Esophagus muscularis mucosa (tissue), 4 donors: ENCODE data around the gene CREM. TPM values are rescaled to one million over a fixed set of nuclear protein-coding genes. Genes with fewer than 3 reads are reported as not detected.

Experiments
- DNase-seq: peaks from one replicate; pipeline ENCODE4 v3.0.0-alpha.2; 2017; ENCODE audit errors: extremely low spot score
- H3K27ac ChIP-seq, 4 donors: fragments of 200-600 bp; sonication (generic); replicated peaks in 1 of 4; 1 replicate in 3 of 4; 2 replicates in 1 of 4; pipeline ENCODE4 v1.5.1; 2016 to 2019; ENCODE audit warnings: mild to moderate bottlenecking in 1 of 4
- H3K27me3 ChIP-seq, 4 donors: fragments of 200-600 bp; sonication (generic); one replicate each; pipeline versions ENCODE4 v1.5.1 to v1.6.0; 2016 to 2019
- H3K36me3 ChIP-seq, 4 donors: fragments of 200-600 bp; sonication (generic); one replicate each; pipeline ENCODE4 v1.5.1; 2016 to 2019
- H3K4me1 ChIP-seq, 4 donors: fragments of 200-600 bp; sonication (generic); one replicate each; pipeline ENCODE4 v1.5.1; 2016 to 2019
- H3K4me3 ChIP-seq, 4 donors: fragments of 200-600 bp; sonication (generic); 1 replicate in 2 of 4; 2 replicates in 2 of 4; pipeline ENCODE4 v1.5.1; 2016 to 2019; ENCODE audit warnings: mild to moderate bottlenecking in 4 of 4, moderate library complexity in 1 of 4
- H3K9me3 ChIP-seq, 4 donors: fragments of 200-600 bp; sonication (generic); 1 replicate in 3 of 4; 2 replicates in 1 of 4; pipeline ENCODE4 v1.5.1; 2016 to 2019
- EP300 ChIP-seq: sonication (generic); formaldehyde crosslinking; IDR thresholded peaks from one replicate; pipeline ENCODE4 v1.6.1; 2017; ENCODE audit warnings: antibody characterized with exemption
- POLR2A ChIP-seq: fragments of 450-650 bp; IDR thresholded peaks from one replicate; pipeline ENCODE4 v1.6.1; 2017; ENCODE audit warnings: antibody characterized with exemption, moderate library complexity, mild to moderate bottlenecking, low read depth
- POLR2AphosphoS5 ChIP-seq, 2 donors: sonication (generic); formaldehyde crosslinking; IDR thresholded peaks; one replicate each; pipeline ENCODE4 v1.6.1; 2017; ENCODE audit warnings: antibody characterized with exemption in 2 of 2
- WGBS: methylation state at CpG from one replicate; pipeline ENCODE4 v1.1.5; 2018; 5-methylcytosine and 5-hydroxymethylcytosine counted together
- intact Hi-C: fragments of 100-400 bp; cut with DNase I; formaldehyde crosslinking; loops from one replicate; pipeline ENCODE4 v1.15.1; 2023
- total RNA-seq, 4 donors: library from RNA; depleted of rRNA; stranded (reverse); fragments of >200 nt; gene quantifications; one replicate each; pipeline versions ENCODE4 v1.1.0 to v1.2.1, GENCODE V29; 2016
- TF ChIP-seq, protein P1 (sequence below), 3 experiments: fragments of 200-600 bp in 2 of 3; fragments of 450-650 bp in 1 of 3; sonication (generic) in 2 of 3; IDR thresholded peaks; one replicate each; pipeline ENCODE4 v1.5.1; 2017 to 2019; ENCODE audit warnings: antibody characterized with exemption in 3 of 3, mild to moderate bottlenecking in 2 of 3, moderate library complexity in 1 of 3

The CREM gene
- total RNA-seq, 4 donors from 2014 or later = 25.7 to 65.9 (median 29.5) TPM

DNA sequence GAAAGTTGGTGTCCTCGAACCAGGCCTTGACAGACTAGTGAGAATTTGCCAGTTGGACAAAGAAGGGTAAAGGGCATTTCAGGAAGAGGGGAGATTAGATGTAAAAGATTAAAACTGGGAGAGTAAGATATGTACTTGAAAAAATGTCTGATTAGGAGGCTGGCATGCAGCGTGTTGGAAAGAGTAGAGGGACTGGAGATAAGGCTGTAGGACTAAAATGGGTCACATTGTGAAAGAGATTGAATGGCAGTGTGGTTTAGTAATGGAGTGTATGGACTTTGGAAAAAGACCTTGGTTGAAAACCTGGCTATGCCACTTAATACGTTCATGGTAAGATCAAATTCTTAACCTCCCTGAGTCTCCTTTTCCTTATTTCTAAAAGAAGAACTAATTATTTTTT is 14.1 kb downstream of the CREM start:
- Histone ChIP-seq H3K36me3 (no peaks in the 10 kb centered on the region), H3K27ac (no peak overlapping the region), H3K4me3 (no peak overlapping the region), H3K4me1 (peaks cover 0 to 5% (median 0%) of the 10 kb centered on the region in 4 donors), H3K27me3 (no peaks in the 10 kb centered on the region), H3K9me3 (no peaks in the 10 kb centered on the region)
- intact Hi-C loops = no loop called here
- TF ChIP-seq POLR2A = no peak
- TF ChIP-seq, protein P1, sequence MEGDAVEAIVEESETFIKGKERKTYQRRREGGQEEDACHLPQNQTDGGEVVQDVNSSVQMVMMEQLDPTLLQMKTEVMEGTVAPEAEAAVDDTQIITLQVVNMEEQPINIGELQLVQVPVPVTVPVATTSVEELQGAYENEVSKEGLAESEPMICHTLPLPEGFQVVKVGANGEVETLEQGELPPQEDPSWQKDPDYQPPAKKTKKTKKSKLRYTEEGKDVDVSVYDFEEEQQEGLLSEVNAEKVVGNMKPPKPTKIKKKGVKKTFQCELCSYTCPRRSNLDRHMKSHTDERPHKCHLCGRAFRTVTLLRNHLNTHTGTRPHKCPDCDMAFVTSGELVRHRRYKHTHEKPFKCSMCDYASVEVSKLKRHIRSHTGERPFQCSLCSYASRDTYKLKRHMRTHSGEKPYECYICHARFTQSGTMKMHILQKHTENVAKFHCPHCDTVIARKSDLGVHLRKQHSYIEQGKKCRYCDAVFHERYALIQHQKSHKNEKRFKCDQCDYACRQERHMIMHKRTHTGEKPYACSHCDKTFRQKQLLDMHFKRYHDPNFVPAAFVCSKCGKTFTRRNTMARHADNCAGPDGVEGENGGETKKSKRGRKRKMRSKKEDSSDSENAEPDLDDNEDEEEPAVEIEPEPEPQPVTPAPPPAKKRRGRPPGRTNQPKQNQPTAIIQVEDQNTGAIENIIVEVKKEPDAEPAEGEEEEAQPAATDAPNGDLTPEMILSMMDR (IDR thresholded peaks at IDR 0.05) = no peak
- no peak for TF ChIP-seq POLR2AphosphoS5 (IDR thresholded peaks at IDR 0.05)
- TF ChIP-seq EP300 = no peak
- 98% methylated on average over 3 of the region's 3 CpGs for WGBS
- DNase-seq = no peak

DNA sequence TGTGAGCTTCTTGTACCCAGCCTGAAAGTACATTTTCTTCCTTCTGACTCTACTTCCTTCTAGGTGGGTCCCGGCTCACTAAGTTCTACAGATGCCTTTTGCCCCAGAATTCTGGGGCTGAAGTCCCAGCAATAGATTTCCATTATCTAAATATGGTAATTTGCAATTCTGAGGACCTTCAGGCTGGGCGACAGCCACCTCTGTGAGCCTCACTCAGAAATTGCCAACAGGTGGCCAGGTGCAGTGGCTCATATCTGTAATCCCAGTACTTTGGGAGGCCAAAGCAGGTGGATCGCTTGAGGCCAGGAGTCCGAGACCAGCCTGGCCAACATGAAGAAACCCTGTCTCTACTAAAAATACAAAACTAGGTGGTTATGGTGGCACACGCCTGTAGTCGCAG is 23.7 kb downstream of the CREM start:
- H3K27ac ChIP-seq = no peak overlapping the region
- no peak overlapping the region for H3K4me3 ChIP-seq
- DNase-seq = no peak
- intact Hi-C loops = no loop called here
- H3K36me3 ChIP-seq = no peaks in the 10 kb centered on the region
- H3K9me3 ChIP-seq = no peaks in the 10 kb centered on the region
- 97% methylated on average over 5 of the region's 6 CpGs for WGBS
- H3K27me3 ChIP-seq = no peaks in the 10 kb centered on the region
- peaks cover 0 to 7% (median 2%) of the 10 kb centered on the region in 4 donors for H3K4me1 ChIP-seq
- TF ChIP-seq EP300 = no peak
- TF ChIP-seq, protein P1 (IDR thresholded peaks at IDR 0.05) = no peak
- TF ChIP-seq POLR2AphosphoS5 (IDR thresholded peaks at IDR 0.05) = no peak
- no peak for TF ChIP-seq POLR2A

DNA sequence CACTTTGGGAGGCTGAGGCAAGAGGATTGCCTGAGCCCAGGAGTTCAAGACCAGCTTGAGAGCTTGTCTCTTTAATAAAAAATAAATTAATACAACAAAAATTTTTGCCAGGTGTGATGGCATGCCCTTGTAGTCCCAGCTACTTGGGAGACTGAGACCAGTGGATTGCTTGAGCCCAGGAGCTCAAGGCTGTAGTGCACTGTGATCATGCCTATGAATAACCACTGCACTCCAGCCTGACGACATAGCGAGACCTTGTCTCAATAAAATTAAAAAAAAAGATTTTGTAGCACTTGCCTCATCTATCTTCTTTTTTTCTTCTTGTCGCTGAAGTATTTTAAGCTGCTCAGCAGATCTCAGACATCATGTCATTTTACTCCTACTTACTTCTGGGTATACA is 26.3 kb downstream of the CREM start:
- DNase-seq = no peak
- WGBS = 87% methylated on average over 3 of the region's 3 CpGs
- Histone ChIP-seq H3K36me3 (no peaks in the 10 kb centered on the region), H3K9me3 (no peaks in the 10 kb centered on the region), H3K4me3 (no peak overlapping the region), H3K4me1 (peaks cover 0 to 7% (median 2%) of the 10 kb centered on the region in 4 donors), H3K27ac (no peak overlapping the region), H3K27me3 (no peaks in the 10 kb centered on the region)
- intact Hi-C loops = no loop called here
- TF ChIP-seq EP300 (no peak), POLR2AphosphoS5 (IDR thresholded peaks at IDR 0.05) (no peak), POLR2A (no peak)
- TF ChIP-seq, protein P1 (IDR thresholded peaks at IDR 0.05) = no peak

DNA sequence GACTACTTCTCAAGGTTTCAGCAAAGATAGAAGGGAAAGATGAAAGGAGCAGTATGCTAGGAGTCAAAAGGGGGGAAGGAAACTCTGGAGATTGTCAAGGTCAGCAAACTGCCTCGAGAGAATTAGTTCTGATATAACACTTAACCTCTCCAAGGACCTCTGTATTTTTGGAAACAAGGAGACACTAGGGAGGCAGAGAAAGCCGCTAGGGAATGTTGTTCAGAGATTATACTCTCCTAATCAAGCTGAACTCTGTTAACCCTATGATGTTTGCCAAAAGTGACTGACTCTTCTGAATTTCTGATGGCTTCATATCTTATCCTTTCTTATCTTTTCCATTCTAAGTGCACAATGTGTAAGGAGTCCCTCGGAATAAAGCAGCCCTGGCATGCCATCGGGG is 27.1 kb downstream of the CREM start:
- no peaks in the 10 kb centered on the region for H3K9me3 ChIP-seq
- H3K4me1 ChIP-seq = peaks cover 0 to 7% (median 2%) of the 10 kb centered on the region in 4 donors
- TF ChIP-seq POLR2AphosphoS5 (IDR thresholded peaks at IDR 0.05) (no peak), EP300 (no peak), POLR2A (no peak)
- TF ChIP-seq, protein P1 (IDR thresholded peaks at IDR 0.05) = no peak
- no peaks in the 10 kb centered on the region for H3K36me3 ChIP-seq
- 73% methylated on average over 4 of the region's 4 CpGs for WGBS
- intact Hi-C loops = no loop called here
- no peak overlapping the region for H3K27ac ChIP-seq
- DNase-seq = no peak
- H3K4me3 ChIP-seq = no peak overlapping the region
- no peaks in the 10 kb centered on the region for H3K27me3 ChIP-seq

DNA sequence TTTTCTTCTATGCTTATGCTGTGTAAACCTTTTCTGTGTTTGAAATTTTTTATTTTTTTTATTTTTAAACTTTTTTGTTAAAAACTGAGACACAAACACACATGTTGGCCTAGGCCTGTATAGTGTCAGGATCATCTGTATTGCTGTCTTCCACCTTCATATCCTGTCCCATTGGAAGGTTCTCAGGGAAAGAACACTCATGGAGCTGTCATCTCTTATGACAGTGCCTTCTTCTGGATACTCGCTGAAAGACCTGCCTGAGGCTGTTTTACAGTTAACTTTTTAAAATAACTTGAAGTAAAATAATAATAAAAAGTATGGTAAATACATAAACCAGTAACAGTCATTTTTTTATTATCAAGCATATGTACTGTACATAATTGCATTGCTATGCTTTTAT is 34.1 kb downstream of the CREM start:
- H3K27me3 ChIP-seq = no peaks in the 10 kb centered on the region
- no peaks in the 10 kb centered on the region for H3K9me3 ChIP-seq
- no peak overlapping the region for H3K4me3 ChIP-seq
- no peaks in the 10 kb centered on the region for H3K4me1 ChIP-seq
- no peak for TF ChIP-seq EP300
- TF ChIP-seq, protein P1 (IDR thresholded peaks at IDR 0.05) = no peak
- no peak for TF ChIP-seq POLR2A
- TF ChIP-seq POLR2AphosphoS5 (IDR thresholded peaks at IDR 0.05) = no peak
- WGBS = 97% methylated on average over 1 of the region's 1 CpG
- no peaks in the 10 kb centered on the region for H3K36me3 ChIP-seq
- no peak overlapping the region for H3K27ac ChIP-seq
- intact Hi-C loops = no loop called here
- no peak for DNase-seq
